ENCODE results near the gene NPTN. TPM values are rescaled to one million over a fixed set of nuclear protein-coding genes. Genes with fewer than 3 reads are reported as not detected.

The NPTN gene
- 70.4 and 79.2 TPM in 2 replicates for total RNA-seq

DNA sequence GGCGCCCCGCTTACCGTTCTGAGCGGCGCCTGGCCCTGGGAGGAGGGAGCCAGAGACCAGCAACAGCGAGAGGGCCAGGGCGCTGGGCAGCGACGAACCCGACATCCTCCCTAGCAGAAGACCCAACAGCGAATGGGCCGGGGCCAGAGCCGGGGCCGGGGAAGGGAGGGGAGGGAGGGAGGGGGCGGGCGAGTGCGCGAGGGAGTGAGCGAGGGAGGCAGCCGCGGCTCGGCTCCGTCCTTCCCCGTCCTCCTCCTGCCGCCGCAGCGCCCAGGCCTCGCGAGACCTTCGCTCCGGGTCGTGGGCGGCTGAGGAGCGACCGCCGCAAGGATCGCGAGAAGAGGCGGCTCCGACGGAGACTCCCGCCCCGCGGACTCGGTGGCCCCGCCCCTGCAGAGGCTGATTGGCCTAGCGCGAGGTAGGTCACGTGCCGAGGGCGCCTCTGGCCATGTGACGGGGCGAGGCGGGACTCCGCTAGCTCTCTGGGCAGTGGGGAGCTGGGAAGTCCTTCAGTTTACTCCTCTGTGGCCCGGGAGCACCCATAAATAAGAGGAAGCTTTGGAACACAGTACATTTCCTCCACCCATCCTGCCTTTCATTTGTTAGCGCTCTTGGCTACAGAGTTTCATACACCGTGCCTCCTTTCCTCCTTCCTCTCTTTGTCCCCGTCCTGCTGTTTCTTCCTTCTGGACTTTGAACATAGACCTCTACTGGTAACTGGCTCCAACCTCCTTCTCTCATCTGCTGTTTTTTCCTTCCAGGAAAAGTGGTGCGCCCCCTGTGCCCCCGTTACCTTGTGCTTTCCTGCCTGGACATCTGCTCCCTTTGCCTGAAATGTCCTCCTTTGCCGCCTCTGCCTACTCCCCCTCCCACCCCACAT lies at the start of gene NPTN:
TSS of gene NPTN (minus strand) at position 279 of the 880 bp plus-strand sequence. CDS start at position 105, 174 bp downstream.

Other genes with a start within 250 kb of the NPTN start
- not detected in 2 replicates for gene REC114, start 190.2 kb downstream of the NPTN start, total RNA-seq
- 91.6 and 108 TPM in 2 replicates for gene CD276, start 51.0 kb upstream of the NPTN start, total RNA-seq
- 0.17 and 0.30 TPM in 2 replicates for gene INSYN1, start 120.0 kb upstream of the NPTN start, total RNA-seq
- gene TBC1D21, start 240.2 kb upstream of the NPTN start, total RNA-seq: not detected in 2 replicates